ENCODE results near the gene PARP15.

The PARP15 gene

DNA sequence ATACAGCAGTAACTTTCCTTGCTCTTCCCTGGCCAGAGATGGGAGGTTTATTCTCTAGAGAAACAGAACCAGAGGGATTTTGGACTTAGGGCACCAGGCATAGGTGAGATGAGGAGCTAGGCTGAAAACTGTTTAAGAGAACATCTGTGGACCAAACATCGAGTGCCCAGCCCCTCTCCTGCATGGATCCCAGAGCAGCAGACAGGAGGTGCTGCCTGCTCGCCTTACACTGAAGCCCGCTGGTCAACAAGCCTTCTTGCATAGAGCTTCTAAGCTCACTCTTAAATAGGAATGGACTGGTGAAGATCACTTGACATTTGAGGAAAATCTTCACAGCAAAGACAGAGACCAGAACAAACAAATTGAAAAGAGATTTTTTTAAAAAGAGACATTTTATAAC lies 41.2 kb downstream of the PARP15 start:
- CTCF ChIA-PET, result interaction anchor here (0.7 to 1.1 kb wide), 2 partner anchors 19 to 29 kb away, joined by 3 read pairs; no protein-coding TSS in a partner anchor
- no peak for DNase-seq (ENCODE audit: low spot score)
- POLR2A ChIA-PET (ENCODE audit: low non-redundant PET), result no interaction called here
- TF ChIP-seq, protein P1, sequence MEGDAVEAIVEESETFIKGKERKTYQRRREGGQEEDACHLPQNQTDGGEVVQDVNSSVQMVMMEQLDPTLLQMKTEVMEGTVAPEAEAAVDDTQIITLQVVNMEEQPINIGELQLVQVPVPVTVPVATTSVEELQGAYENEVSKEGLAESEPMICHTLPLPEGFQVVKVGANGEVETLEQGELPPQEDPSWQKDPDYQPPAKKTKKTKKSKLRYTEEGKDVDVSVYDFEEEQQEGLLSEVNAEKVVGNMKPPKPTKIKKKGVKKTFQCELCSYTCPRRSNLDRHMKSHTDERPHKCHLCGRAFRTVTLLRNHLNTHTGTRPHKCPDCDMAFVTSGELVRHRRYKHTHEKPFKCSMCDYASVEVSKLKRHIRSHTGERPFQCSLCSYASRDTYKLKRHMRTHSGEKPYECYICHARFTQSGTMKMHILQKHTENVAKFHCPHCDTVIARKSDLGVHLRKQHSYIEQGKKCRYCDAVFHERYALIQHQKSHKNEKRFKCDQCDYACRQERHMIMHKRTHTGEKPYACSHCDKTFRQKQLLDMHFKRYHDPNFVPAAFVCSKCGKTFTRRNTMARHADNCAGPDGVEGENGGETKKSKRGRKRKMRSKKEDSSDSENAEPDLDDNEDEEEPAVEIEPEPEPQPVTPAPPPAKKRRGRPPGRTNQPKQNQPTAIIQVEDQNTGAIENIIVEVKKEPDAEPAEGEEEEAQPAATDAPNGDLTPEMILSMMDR (conservative IDR thresholded peaks at IDR 0.05; ENCODE audit: low read depth), result no peak
- no peak overlapping the region for H3K27ac ChIP-seq

DNA sequence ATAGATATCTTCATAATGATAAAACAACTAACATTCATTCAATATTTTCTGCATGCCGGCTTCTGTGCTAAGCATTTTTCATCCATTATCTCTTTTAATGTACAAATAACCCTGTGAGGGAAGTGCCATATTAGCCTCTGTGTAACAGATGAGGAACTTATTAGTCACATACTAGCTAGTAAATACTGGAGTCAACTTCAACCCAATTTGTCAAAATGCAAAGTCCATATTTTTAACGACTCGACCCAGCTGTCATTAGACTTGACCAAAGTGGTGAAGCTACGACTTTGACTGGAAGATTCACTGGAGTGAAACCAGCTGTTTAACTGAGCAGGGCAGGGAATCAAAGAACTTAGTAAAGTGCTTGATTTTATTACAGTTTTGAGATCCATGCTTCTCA lies 41.6 kb downstream of the PARP15 start:
- no peak overlapping the region for H3K27ac ChIP-seq
- CTCF ChIA-PET, result interaction anchor here (0.7 to 1.1 kb wide), 3 partner anchors 19 to 159 kb away, joined by 3 read pairs; no protein-coding TSS in a partner anchor
- POLR2A ChIA-PET (ENCODE audit: low non-redundant PET), result no interaction called here
- no peak for DNase-seq (ENCODE audit: low spot score)
- TF ChIP-seq, protein P1 (conservative IDR thresholded peaks at IDR 0.05; ENCODE audit: low read depth), result no peak

DNA sequence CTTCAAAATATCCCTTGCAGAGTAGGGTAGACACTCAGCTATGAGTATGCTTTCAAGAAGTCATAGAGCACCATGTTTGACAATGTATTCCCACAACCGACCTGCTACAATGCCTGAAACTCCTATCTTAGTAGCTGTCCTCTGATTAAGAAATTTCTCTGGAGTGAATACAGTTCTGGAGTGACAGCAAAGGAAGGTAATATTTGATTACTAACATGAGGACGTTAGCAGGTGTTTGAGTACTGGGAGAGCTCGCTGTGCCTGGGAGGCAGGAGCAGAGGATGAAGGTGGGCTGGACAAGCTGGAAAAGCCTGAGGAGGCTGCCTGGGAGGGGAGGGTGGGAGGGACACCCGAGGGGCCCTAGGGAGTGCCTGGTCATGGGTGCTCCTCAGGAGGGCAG lies 42.9 kb downstream of the PARP15 start:
- TF ChIP-seq, protein P1 (conservative IDR thresholded peaks at IDR 0.05; ENCODE audit: low read depth), result no peak
- H3K27ac ChIP-seq, result no peak overlapping the region
- no peak for DNase-seq (ENCODE audit: low spot score)
- POLR2A ChIA-PET (ENCODE audit: low non-redundant PET), result no interaction called here
- CTCF ChIA-PET, result interaction anchor here (0.6 kb wide), 1 partner anchor 722 kb away, joined by 4 read pairs; no protein-coding TSS in a partner anchor

DNA sequence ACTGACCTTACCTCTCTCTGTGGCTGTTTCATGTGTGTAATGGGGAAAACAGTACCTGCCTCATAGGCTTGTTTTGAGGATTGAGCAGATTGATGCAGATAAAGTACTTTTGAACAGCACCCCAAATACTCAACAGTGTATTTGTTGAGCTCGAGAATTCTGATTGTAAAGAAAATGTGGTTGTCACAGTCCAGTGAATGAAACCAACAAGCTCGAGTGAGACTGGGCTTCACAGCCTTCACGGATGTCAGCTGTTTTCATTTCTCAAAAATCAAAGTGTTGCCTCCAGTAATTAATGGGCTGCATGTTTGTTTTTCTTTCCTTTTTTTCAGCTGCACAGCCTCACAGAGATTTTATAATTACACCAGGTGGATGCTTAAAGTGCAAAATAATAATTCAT lies 43.7 kb downstream of the PARP15 start:
- CTCF ChIA-PET, result interaction anchor here (0.6 kb wide), 1 partner anchor 722 kb away, joined by 4 read pairs; no protein-coding TSS in a partner anchor
- no peak for DNase-seq (ENCODE audit: low spot score)
- no peak overlapping the region for H3K27ac ChIP-seq
- TF ChIP-seq, protein P1 (conservative IDR thresholded peaks at IDR 0.05; ENCODE audit: low read depth), result no peak
- POLR2A ChIA-PET (ENCODE audit: low non-redundant PET), result no interaction called here

DNA sequence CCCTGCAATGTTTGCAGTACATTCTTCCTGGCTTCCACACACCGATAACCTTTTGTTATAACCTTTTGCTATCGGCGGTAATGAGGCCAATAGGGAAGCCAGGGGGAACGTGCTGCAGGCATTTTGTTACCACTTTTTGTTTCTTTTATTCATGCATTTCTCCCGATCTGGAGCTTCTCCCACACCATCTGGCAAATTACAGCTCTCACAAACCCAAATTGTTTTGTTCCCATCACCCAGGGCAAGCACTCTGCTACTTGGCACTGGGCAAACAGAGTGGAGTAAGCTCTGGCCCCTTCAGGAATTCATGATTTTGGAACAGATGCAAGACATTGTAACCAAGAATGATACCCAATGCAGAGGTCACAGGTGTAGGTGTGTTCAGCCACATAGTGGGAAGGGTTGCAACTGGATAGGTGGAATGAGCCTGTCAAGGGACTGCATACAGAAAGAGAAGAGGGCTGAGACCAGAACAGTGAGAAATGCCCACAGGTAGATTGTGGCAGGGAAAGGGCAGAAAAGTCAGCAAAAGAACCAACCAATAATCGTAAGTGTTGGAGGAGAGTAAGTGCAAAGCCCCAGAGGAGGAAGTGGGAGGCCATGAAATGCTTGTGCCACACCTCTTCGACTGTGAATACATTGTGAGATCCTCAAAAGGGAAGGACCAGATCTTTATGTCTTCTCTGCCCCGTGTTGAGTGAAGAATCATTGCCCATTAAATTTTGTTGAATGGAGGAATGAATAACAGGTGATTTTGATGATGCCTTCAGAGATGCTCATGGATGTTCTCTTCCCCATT lies 45.8 kb downstream of the PARP15 start:
- CTCF ChIA-PET, result interaction anchor here (0.6 kb wide), 1 partner anchor 894 kb away, joined by 4 read pairs; no protein-coding TSS in a partner anchor
- POLR2A ChIA-PET (ENCODE audit: low non-redundant PET), result no interaction called here
- TF ChIP-seq, protein P1 (conservative IDR thresholded peaks at IDR 0.05; ENCODE audit: low read depth), result no peak
- no peak overlapping the region for H3K27ac ChIP-seq
- DNase-seq (ENCODE audit: low spot score), result no peak

DNA sequence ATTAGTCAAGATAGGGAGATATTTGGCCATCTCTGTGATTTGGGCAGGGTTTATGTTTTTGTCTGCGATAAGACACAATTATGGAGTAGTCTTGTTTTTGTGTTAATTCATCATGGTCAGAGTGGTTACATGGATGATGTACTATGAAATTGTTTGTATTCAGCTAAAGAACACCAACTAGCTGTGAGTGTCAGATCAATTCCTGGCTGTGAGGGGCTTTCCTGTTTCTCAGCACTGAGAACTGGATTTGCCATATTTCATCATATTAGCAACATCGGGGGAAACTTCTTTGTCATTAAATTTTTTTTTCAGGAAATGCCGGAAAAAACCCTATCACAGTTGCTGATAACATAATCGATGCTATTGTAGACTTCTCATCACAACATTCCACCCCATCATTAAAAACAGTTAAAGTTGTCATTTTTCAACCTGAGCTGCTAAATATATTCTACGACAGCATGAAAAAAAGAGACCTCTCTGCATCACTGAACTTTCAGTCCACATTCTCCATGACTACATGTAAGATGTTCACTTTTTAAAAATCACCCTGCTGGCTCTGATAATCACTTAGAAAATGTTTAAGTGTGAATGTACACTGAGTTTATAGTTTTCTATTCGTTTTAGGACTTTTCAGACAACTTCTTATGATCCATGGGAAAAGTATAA lies 49.2 kb downstream of the PARP15 start:
- ChIA-PET CTCF (no interaction called here), POLR2A (ENCODE audit: low non-redundant PET) (no interaction called here)
- TF ChIP-seq, protein P1 (conservative IDR thresholded peaks at IDR 0.05; ENCODE audit: low read depth), result no peak
- H3K27ac ChIP-seq, result no peak overlapping the region
- no peak for DNase-seq (ENCODE audit: low spot score)
